NOMO-1 (cell line): ENCODE results near the gene CD96.
"Not testable (repeated sequence)": the region's sequence is repeated elsewhere in the genome, so short reads cannot be mapped to it uniquely, and the experiment has no call there.

Experiments
- DNase-seq, 2 experiments: peaks; one replicate each; lab custom pipeline; 2025; ENCODE audit not compliant: unreplicated experiment in 2 of 2; lab: John Stamatoyannopoulos, UW

CD96 gene

DNA sequence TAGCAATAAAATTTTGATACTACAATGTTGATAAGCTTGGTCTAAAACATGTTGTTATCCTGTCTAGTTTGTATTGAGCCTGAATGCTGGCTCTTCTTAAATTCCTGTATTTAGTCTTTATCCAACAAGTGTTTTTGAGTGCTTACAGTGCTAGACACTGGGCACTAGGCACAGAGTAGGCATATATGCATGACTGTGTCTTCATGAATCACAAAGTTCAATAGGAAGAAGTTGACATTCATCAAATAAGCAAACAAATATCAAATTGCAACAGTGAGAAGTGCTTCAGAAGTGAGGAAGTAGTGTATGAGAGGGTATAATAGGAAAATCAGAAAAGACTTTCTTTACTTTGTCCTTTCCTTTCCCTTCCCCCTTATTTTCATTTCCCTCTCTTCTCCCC is 6.8 kb downstream of the CD96 start:
- DNase-seq, result no peak

DNA sequence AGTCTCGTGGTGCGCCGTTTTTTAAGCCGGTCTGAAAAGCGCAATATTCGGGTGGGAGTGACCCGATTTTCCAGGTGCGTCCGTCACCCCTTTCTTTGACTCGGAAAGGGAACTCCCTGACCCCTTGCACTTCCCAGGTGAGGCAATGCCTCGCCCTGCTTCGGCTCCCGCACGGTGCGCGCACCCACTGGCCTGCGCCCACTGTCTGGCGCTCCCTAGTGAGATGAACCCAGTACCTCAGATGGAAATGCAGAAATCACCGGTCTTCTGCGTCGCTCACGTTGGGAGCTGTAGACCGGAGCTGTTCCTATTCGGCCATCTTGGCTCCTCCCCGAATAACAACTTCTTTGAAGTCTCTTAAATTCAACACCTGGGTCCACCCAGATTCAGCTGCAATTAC is 19.9 kb downstream of the CD96 start:
- not testable (repeated sequence) for DNase-seq

DNA sequence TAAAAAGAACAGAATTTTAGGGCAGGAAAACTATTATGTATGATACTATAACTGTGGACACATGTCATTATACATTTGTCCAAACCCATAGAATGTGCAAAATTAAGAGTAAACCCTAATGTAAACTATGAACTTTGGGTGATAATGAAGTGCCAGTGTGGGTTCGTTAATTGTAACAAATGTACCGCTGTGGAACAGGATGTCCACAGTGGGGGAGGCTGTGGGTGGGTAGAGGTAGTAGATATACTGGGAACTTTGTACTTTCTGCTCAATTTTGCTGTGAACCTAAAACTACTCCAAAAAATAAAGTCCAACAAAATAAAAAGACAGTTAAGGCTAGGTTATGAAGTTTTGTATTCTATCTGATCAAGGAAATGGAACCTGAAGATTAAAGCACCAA is 24.8 kb downstream of the CD96 start:
- no peak for DNase-seq

DNA sequence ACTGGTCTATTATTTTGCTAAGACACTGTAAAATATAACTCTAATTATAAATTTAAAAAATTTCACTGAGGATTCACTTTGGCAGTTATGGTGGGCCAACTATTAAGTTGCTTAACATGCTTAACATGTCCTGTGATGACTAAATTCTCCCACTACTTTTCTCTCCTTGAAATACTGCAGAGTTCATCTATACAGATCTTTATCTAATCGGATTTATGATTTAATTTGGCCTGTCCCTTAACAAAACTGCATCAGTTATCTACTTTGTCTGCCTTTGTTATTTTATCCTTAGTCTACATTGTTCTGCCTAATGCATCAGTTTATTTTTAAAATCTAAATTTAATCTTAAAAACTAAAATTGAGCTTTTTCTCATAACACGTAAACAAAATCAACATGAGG is 26.4 kb downstream of the CD96 start:
- DNase-seq, result no peak

DNA sequence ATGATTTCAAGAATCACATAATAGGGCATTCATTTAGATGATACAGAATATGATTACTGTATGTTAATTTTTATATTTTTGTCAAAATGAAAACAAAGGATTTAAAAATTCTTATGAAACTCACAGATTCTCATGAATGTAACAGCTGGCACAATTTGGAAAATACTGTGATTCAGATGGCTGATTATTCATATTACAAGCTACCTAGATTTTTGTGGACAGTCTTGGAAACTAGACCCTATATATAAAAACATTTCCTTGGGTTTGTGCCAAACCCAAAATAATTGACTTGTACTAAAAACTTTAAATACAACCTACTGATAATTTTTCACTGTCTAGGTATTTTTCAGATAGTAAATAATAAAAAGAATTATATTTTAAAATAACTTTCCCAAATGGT is 26.9 kb downstream of the CD96 start:
- DNase-seq, result no peak

DNA sequence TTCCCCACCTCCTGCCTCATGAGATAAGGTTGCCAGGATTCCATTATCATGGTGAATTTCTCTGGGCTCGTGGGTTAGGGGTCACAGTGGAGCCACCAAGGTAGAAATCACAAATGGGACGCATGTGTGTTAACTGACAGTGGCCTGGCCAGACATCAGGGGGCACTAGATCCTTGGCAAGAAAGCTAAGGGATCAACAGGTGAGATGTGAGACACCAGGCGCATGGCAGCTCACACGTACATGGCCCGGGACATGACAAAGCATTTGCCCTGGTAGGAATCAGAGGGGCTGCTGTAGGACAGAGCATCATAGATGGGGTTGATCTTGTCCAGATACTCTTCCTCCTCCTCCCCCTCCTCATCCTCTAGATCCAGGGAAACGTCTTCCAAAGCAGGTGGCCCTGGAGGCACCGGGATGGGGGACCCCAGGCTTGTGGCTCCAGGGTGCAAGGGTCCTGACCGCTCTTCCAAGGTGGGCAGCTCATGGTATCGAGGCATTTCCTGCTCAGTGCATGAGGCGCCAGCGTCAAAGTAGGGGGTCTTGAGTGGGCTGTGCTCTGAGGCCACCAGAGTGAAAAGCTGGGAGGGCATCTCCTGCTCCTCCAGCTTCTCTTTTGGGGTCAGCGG is 28.5 kb downstream of the CD96 start:
- no peak for DNase-seq

DNA sequence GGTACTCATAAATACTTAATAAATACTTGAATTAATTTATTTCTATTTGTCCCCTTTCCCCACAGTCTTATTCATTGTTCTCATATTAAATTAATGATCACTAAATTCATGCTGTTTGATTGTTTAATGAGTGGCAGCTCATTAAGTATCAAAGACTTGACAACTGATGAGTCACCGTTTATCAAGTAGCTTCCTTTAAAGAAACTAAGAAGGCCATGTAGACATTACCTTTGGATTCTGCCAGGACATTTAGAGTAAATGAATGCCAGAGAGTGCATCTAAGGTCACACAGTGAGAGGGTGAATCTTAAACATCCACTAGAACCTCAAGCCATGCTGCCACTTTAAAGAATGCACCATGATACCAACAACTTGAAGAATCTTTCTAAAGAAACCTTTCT is 29.3 kb downstream of the CD96 start:
- DNase-seq, result no peak

DNA sequence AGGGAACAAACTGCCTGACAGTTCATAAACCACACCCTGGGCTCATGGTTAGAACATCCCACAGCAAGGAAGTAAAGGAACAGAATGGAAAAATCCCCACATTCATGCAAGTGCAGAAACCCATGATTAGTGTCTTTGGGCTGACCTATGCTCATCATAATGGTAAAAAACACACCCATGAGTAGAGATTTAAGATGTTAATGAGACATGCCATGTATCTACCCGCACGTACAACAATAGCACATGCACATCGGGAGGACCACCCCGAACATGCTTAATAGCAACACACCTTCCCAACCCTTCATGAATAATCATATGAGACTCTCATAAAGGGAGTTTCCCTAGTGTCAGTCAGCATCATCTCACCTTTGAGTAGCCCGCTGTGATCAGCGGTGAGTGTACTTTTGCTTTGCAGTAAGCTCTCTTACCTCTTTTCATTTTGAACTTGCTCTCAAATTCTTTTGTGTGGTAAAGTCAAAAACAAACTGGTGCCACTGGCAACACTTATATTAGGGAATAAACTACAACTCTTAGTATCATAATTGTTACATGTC is 30.0 kb downstream of the CD96 start:
- DNase-seq, result no peak

DNA sequence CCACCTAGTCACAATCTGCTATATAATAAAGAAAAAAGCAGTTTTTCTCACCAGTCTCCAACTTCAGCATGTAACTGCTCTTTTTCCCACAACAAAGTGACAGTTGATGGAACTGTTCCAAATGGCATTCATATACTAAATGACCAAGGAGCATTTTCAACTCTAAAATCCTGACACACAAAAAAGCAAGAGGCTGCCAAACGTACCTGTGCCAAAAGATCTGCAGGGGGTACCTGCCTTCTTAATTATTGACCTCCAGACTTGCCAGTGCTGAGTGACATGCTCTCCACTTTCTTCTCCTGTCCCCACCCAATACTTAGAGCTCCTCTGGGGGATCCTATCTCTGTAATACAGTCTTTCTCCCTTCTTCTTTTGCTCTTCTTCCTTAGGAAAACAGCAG is 35.1 kb downstream of the CD96 start:
- DNase-seq, result no peak

DNA sequence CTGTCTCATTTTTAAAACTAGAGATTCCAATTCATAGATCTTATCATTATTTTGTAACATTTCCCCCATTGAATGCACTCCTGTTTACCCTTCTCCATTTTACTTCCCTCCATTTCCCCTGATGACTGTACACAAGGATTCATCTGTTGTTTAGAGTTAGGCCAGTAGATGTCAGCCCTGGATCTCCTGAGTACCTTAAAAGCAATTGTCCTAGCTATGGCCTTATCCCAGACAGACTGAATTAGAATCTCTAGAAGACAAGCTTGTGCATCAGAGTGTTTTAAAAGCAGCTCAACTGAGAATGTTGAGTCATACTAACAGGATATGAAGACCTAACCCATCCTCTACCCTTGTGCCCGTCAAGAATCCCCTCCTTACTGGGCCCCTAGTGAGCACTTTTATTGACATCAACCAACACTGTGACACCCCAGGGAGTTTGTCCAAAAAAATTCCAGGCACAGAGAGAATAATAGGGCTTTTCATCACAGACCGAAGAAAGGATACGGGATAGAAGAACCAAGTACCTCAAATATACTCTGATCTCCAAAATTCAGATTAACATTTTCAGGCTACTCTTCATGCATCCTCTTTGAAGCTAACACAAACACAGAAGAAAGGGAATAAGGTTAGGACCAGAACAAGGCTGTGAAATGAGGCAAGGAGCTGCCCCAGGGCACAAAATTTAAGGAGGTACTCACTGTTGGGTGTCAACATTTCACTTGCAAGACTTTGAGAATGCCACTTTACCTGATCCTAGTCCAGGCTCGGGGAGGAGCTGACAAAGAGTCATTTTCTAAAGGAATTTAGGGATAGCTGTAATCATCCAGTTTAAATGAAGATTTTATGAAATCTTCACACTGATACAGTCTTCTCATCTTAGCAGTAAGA is 36.0 kb downstream of the CD96 start:
- DNase-seq, result peak; percentile 6 to 38

DNA sequence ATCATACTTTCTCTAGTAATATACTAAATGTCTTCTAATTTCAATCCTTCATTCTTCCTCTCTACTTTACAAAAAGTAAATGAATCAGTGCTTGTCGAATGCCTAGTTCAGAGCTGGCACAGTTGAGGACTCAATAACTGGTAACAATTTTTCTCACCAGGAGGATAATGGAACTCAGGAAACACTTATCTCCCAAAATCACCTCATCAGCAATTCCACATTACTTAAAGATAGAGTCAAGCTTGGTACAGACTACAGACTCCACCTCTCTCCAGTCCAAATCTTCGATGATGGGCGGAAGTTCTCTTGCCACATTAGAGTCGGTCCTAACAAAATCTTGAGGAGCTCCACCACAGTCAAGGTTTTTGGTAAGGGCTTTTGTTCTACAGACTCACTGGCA is 36.9 kb downstream of the CD96 start:
- DNase-seq, result no peak

DNA sequence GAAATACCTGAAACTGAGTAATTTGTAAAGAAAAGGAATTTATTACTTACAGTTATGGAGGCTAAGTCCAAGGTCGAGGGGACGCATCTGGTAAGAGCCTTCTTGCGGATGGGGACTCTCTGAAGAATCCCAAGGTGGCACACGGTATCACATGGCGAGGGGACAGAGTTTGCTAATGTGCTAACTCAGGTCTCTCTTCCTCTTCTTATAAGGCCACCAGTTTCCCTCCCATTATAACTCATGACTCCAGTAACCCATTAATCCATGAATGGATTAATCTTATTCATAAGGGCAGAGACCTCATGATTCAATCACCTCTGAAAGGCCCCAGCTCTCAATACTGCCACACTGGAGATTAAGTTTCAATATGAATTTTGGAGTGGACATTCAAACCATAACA is 37.5 kb downstream of the CD96 start:
- DNase-seq, result no peak

DNA sequence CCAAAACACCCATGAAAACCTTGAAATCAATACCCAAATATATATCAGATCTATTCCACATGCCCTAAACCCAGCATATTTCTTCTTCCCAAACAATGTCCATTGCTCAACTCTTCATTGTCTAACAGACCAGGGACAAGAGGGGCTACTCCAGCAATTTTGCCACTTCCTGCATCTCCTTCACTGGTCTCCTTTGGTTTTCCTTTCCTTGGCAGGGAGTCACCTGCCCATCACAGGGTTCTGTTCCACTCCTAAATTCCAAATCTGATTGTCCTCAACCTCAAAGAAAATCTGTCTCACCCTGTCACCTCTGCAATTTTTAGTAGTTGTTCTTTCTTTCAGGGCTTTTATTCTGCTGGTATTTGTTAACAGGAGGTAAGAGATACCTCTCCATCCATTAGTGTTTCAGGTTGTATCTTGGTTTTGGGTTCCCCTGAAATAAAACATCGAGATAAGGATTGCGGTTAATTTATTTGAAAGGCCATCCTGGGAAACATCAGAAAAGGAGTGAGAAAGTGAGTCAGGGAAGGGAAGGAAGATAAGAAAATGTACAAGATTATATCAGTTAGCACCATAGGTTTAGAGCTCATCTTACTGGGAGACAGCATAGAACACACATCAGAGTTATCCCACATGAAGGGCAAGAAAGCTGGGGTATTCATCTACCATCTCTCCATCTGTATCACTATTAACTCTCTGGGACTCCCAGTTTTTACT is 39.6 kb downstream of the CD96 start:
- no peak for DNase-seq

DNA sequence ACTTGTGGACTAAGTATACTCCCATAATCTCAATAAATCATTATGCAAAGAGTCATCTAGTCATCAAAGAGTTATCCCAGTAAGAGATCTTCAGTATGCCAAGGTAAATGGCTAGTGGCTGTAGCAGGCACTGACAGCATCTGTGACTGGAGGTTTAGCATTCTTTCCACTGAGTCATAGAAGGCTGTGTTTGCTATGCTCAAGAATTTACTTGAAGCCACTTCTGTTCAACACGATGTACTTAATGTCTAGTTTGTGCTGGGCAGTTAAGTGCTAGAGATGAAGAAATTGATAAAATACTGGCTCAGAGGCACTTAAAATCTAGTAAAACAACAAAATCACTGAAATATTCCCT is 40.1 kb downstream of the CD96 start:
- DNase-seq, result no peak

DNA sequence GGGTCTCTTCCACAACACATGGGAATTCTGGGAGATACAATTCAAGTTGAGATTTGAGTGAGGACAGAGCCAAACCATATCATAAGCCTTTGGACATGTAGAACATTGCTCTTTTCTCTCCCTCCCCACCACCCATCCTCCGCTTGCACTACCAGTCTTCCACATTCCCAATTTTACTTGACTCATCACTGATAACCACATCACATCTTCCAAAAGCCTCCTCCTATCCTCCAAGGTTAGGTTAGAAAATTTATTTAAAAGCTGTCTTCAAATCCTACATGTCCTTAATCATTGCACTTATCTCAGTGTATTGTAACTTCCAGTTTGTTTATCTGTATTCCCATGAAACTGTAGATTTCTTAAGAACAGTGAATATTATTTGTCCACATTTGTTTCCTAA is 42.7 kb downstream of the CD96 start:
- DNase-seq, result no peak

DNA sequence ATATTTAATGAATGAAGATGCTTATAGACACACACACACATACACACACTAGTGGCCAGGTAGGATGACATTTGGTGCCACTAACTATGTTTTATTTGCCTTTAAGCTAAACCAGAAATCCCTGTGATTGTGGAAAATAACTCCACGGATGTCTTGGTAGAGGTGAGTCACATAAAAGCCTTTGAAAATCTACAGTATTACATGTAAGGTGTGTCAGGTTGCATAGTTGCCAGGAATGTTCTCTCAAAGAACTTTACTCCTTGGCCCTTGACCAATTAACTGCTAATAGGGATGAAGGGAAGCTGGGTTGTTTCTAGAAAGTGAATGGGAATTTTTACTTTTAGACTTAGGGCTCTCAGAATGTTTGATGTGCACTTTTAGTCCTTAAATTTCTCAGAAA is 43.2 kb downstream of the CD96 start:
- DNase-seq, result no peak

DNA sequence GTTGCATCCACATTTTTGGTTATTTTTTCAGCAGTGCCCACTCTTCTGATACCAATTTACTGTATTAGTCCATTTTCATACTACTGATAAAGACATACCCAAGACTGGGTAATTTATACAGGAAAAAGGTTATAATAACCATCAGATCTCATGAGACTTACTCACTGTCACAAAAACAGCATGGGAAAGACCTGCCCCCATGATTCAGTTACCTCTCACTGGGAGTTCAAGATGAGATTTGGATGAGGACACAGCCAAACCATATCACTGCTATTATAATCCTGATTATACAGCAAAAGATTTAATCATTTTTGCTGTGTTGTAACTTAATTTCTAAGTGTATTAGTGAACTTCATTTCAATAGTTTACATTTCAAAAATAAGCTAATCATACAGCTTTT is 46.5 kb downstream of the CD96 start:
- no peak for DNase-seq

DNA sequence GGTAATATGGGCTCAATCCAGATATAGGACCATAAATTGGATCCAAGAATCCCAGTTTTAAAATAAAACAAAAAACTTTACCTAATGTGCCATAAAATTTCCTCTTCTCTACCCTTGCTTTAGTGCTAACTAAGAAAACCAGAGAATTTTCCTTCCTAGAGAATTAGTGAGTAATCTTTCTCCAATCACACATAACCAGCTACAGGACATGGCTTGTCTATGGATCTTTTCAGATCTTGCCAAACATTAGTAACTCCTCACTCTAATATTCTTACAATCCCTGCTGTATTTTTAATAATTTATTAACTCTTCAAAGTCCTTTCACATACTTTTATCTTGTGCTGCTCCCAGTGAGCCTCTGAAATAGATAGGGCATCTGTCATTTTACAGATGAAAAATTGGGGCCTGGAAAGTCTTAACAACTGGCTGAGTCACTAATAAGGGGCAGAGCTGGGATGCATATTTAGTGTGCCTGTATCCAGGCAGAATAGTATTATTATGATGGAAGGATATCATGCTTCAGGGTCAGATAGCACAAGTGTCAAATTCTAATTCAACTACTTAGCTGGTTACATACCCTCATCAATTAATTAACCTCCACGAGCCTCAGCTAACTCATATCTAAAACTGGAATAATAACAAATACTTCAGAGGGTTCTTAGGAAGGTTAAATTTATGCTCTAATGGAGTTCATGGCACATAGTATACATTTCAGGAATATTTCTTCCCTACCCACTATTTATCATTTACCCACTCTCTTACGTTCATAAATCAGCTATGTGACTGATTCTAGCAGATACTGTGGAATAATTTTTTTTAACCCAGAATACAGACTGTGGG is 47.5 kb downstream of the CD96 start:
- no peak for DNase-seq

DNA sequence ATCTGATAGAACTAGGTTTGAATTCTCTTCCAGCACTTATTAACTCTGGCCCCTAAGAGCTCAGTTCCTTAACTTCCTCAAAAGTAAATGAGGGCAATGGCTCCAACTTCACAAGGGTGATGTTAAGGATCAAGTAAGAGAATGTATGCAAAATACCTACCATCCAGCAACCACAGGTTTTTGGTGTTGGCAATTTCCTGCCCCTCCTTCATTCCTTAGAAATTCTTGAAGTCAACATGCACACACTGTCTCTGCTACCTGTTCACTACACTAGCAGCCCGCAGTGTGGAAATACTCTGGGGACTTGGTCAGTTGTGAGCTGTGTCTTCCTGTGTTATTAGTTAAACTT is 48.1 kb downstream of the CD96 start:
- no peak for DNase-seq

DNA sequence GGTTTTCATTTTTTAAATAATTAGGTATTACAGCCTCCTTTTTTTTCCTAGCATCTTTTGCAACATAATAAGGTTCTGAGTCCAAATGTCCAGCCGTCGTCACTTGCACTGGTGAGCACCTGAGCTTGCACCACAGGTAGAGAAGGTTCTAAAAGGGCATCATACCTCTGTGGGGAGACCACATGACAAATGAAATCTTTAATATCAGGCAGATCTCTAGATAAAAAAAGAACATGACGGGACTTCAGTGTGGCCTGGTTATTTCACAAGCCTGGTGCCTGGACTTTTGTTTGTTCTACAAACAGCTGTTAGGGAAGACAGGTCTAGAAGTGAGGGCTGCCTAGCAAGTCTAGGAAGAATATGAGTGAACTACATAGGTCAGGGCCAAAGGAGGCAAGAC is 49.6 kb downstream of the CD96 start:
- no peak for DNase-seq

DNA sequence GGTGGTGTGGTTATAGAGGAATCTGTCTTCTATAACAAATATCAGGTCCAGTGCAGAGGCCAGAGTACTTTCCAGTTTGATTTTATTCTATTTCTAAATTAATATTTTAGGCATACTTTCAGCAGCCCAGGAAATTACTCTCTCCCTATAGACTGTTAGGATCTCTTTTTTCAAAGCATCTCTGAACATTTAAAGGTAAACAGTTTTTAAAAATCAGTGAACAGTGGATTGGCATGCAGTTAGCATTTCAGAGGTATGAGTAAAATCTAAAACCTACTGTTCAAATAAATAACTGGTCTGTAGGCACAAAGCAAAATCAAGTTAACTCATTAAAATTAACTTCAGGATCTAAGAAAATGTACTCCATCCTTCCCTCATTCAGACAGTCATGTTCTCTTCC is 50.1 kb downstream of the CD96 start:
- no peak for DNase-seq
